ENCODE data around the gene TRIM54. TPM values are rescaled to one million over a fixed set of nuclear protein-coding genes. Genes with fewer than 3 reads are reported as not detected.

Gene TRIM54
- total and polyA plus RNA-seq, 2 of the 8 experiments (the other 6 are each of a cell fraction or from before 2014, with no cell fraction given): 3.9 to 5.8 TPM

DNA sequence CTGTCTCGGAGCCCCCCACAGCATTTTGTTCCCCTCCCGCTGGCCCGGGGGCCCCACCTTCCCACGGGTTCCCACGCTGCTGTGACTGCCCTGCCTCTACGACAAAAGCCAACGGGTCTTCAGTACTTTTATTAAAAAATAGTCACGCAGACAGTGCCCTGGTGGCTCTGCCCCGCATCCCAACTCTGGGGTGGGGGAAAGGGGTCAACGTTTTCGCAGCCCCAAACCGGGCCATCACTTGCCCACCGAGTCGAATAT is 25.0 kb downstream of the TRIM54 start:
- H4K5ac ChIP-seq (ENCODE audit: insufficient read length, low read depth, low read length): no peak overlapping the region
- no peak overlapping the region for H4K91ac ChIP-seq (replicated peaks; ENCODE audit: insufficient read length, low read length)
- H2BK12ac ChIP-seq (ENCODE audit: low read depth, low read length): no peak overlapping the region
- H3K79me1 ChIP-seq (ENCODE audit: low read depth, low read length): no peaks in the 10 kb centered on the region
- H2BK15ac ChIP-seq (ENCODE audit: low read length): no peak overlapping the region
- H3K23me2 ChIP-seq (ENCODE audit: low read depth, low read length): peaks cover 10% of the 10 kb centered on the region; the same call in 1 of the 2 replicates
- H3K9me3 ChIP-seq (ENCODE audit: insufficient read depth in 2 of 2, low read depth in 1 of 2, low read length in 1 of 2): no peaks in the 10 kb centered on the region; a peak in 1 of 4 replicates
- H3K56ac ChIP-seq (replicated peaks; ENCODE audit: insufficient read length, low read depth, low read length): no peak overlapping the region
- no peak overlapping the region for H2BK120ac ChIP-seq (replicated peaks; ENCODE audit: low read depth, low read length)
- peak overlapping the region in 3 of 4 experiments; percentile 26 to 51 (median 34); a peak in 5 of 8 replicates for H3K4me3 ChIP-seq (ENCODE audit: extremely low read depth in 1 of 4, insufficient read depth in 2 of 4, low read depth in 3 of 4, low read length in 4 of 4)
- no peak for FAIRE-seq
- ChIA-PET CTCF (ENCODE audit: partially characterized antibody) (interaction anchor here (0.9 to 12.3 kb wide), 5 partner anchors 13 to 56 kb away, joined by 3 to 413 read pairs (median 6); partner anchors contain the start of genes DNAJC5G, MPV17 and TRIM54), POLR2A (ENCODE audit: partially characterized antibody) (interaction anchor here (1.1 to 8.8 kb wide), 6 partner anchors 14 to 64 kb away, joined by 3 to 105 read pairs (median 6); partner anchors contain the start of genes GTF3C2, MPV17 and TRIM54)
- no peak overlapping the region for H3K18ac ChIP-seq (ENCODE audit: extremely low read depth, low read length)
- WGBS, 2 experiments (ENCODE audit: extremely low coverage in 1 of 2, insufficient coverage in 1 of 2, insufficient read length in 1 of 2, insufficient replicate concordance in 2 of 2, low coverage in 1 of 2, low lambda C conversion rate in 2 of 2, missing lambda C conversion rate in 1 of 2): 27% methylated on average over 14 of the region's 14 CpGs; no CpG with 5 or more reads in 1 of the 2 experiments
- H3K4me1 ChIP-seq (replicated peaks in 1 of 4; ENCODE audit: control insufficient read depth in 3 of 4, insufficient read depth in 4 of 4, low read length in 3 of 4): peaks cover 0 to 28% (median 14%) of the 10 kb centered on the region in 4 experiments; a peak in 5 of 7 replicates
- H3K27ac ChIP-seq (ENCODE audit: low read depth, low read length): no peak overlapping the region
- no peak for DNase-seq (ENCODE audit: low read depth in 1 of 2, low spot score in 2 of 2)
- H2AFZ ChIP-seq (ENCODE audit: low read length): no peak overlapping the region
- H3K9ac ChIP-seq (replicated peaks in 1 of 4; ENCODE audit: extremely low read depth in 1 of 4, low read depth in 3 of 4, low read length in 3 of 4): no peak overlapping the region
- TF ChIP-seq CBX5 (IDR thresholded peaks at IDR 0.05; ENCODE audit: low read depth, low read length) (no peak), EZH2 (IDR thresholded peaks at IDR 0.05; ENCODE audit: low read depth, low read length, severe bottlenecking) (peak; percentile 63), ATF3 (IDR thresholded peaks at IDR 0.05; ENCODE audit: insufficient read depth, low read depth, low read length) (no peak), SUZ12 (IDR thresholded peaks at IDR 0.05; ENCODE audit: low read length) (peak; percentile 80), EGR1 (IDR thresholded peaks at IDR 0.05; ENCODE audit: borderline replicate concordance, low read depth, low read length) (no peak), SP1 (IDR thresholded peaks at IDR 0.05; ENCODE audit: low read depth, low read length) (no peak), POLR2A (IDR thresholded peaks at IDR 0.05; ENCODE audit: control extremely low read depth in 1 of 2, low read depth in 2 of 2, low read length in 2 of 2) (no peak)
- TF ChIP-seq, protein P1, sequence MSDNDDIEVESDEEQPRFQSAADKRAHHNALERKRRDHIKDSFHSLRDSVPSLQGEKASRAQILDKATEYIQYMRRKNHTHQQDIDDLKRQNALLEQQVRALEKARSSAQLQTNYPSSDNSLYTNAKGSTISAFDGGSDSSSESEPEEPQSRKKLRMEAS (IDR thresholded peaks at IDR 0.05): no peak
- no peak overlapping the region for H3K14ac ChIP-seq (ENCODE audit: insufficient read length)
- no peak overlapping the region for H2AK5ac ChIP-seq (ENCODE audit: low read depth, low read length)
- H3K4ac ChIP-seq (replicated peaks; ENCODE audit: insufficient read length, low read depth, low read length): no peak overlapping the region
- no peak overlapping the region for H2BK5ac ChIP-seq (ENCODE audit: low read depth, low read length)
- H4K20me1 ChIP-seq (replicated peaks in 1 of 2; ENCODE audit: control insufficient read depth in 1 of 2, insufficient read depth in 2 of 2, low read length in 2 of 2): peaks cover 4 to 11% of the 10 kb centered on the region in 2 experiments
- H3K79me2 ChIP-seq (ENCODE audit: control insufficient read depth in 1 of 2, insufficient read depth in 2 of 2, low read length in 2 of 2): no peaks in the 10 kb centered on the region
- H3K36me3 ChIP-seq (ENCODE audit: control insufficient read depth in 2 of 4, insufficient read depth in 4 of 4, low read length in 3 of 4): peaks cover 0 to 4% (median 0%) of the 10 kb centered on the region in 4 experiments; a peak in 1 of 8 replicates
- peaks cover 29 to 41% (median 39%) of the 10 kb centered on the region in 4 experiments for H3K27me3 ChIP-seq (replicated peaks in 1 of 4; ENCODE audit: control insufficient read depth in 3 of 4, extremely low read depth in 1 of 4, insufficient read depth in 3 of 4, low read length in 3 of 4)
- no peak overlapping the region for H3K23ac ChIP-seq (ENCODE audit: insufficient read length)
- peak overlapping the region; percentile 76; the same call in 1 of the 2 replicates for H4K8ac ChIP-seq (ENCODE audit: extremely low read depth, insufficient read depth, low read length)
- H2BK20ac ChIP-seq (ENCODE audit: low read length): no peak overlapping the region
- peak overlapping the region; percentile 63 to 69 for H3K4me2 ChIP-seq (ENCODE audit: insufficient read depth in 1 of 2, low read depth in 2 of 2, low read length in 2 of 2)

Data from H1 (cell line).